T-cell (primary cell): Measurements from ENCODE around the gene IL1A. TPM values are rescaled to one million over a fixed set of nuclear protein-coding genes. Genes with fewer than 3 reads are reported as not detected.

Experiments
- ATAC-seq, 4 experiments: fragments of 200-7000 bp in 3 of 4; fragments of 150-1000 bp in 1 of 4; cut with Tn5 transposase; replicated peaks in 1 of 4; 1 replicate in 3 of 4; 2 replicates in 1 of 4; pipeline ENCODE4 v1.10.0; 2021; ENCODE audit warnings: moderate library complexity in 3 of 4, mild to moderate bottlenecking in 2 of 4, moderate number of reproducible peaks in 1 of 4
- CTCF ChIA-PET, 2 donors: fragments of 300-600 bp; sonication (Branson Sonifier 250); formaldehyde crosslinking; loops; one replicate each; lab custom pipeline; 2022; ENCODE audit warnings: antibody characterized with exemption in 2 of 2; lab: Charles Lee
- POLR2A ChIA-PET, 2 donors: fragments of 300-600 bp; sonication (Branson Sonifier 250); formaldehyde crosslinking; loops; one replicate each; lab custom pipeline; 2022; ENCODE audit warnings: antibody characterized with exemption in 2 of 2; lab: Charles Lee
- DNase-seq, 35 experiments: peaks; one replicate each; pipeline versions ENCODE4 v3.0.0 to v3.0.0-alpha.2; 2013 to 2023
- H3K27ac ChIP-seq: one replicate; pipeline ENCODE4 v1.5.1; 2013; ENCODE audit warnings: low read length
- H3K27me3 ChIP-seq, 2 experiments: replicated peaks in 1 of 2; 1 replicate in 1 of 2; 2 replicates in 1 of 2; pipeline versions ENCODE4 v1.6.1 to v1.7.0; 2013; ENCODE audit warnings: low read length in 1 of 2, mixed read lengths in 1 of 2; ENCODE audit not compliant: control insufficient read depth in 2 of 2, insufficient read depth in 2 of 2; ENCODE audit errors: extremely low read depth in 1 of 2
- H3K36me3 ChIP-seq, 2 donors: 1 replicate in 1 of 2; 2 replicates in 1 of 2; pipeline versions ENCODE4 v1.6.1 to v1.7.0; 2013; ENCODE audit warnings: low read length in 1 of 2; ENCODE audit not compliant: control insufficient read depth in 2 of 2, insufficient read depth in 1 of 2; ENCODE audit errors: extremely low read depth in 1 of 2
- H3K4me1 ChIP-seq, 2 experiments: 1 replicate in 1 of 2; 2 replicates in 1 of 2; pipeline versions ENCODE4 v1.6.1 to v1.7.0; 2013; ENCODE audit warnings: low read length in 2 of 2, mixed read lengths in 1 of 2; ENCODE audit not compliant: insufficient read depth in 2 of 2, control insufficient read depth in 1 of 2; ENCODE audit errors: extremely low read depth in 1 of 2
- H3K4me3 ChIP-seq, 2 donors: 1 replicate in 1 of 2; 2 replicates in 1 of 2; pipeline versions ENCODE4 v1.5.1 to v1.7.0; 2013; ENCODE audit warnings: mild to moderate bottlenecking in 2 of 2, low read length in 1 of 2, moderate library complexity in 1 of 2; ENCODE audit not compliant: control insufficient read depth in 1 of 2; ENCODE audit errors: extremely low read depth in 1 of 2
- H3K9me3 ChIP-seq: 2 replicates; pipeline ENCODE4 v1.7.0; 2013
- H3K27ac Mint-ChIP-seq, 2 donors: one replicate each; pipeline ENCODE4 v1.8.0; 2020 to 2021; ENCODE audit warnings: mild to moderate bottlenecking in 2 of 2, mixed read lengths in 2 of 2
- H3K27me3 Mint-ChIP-seq, 2 donors: one replicate each; pipeline ENCODE4 v1.8.0; 2021 to 2022; ENCODE audit warnings: mixed read lengths in 2 of 2
- H3K36me3 Mint-ChIP-seq: one replicate; pipeline ENCODE4 v1.8.0; 2021; ENCODE audit warnings: mixed read lengths
- H3K4me1 Mint-ChIP-seq, 3 donors: one replicate each; pipeline ENCODE4 v1.8.0; 2020 to 2022; ENCODE audit warnings: mixed read lengths in 3 of 3, mild to moderate bottlenecking in 1 of 3
- H3K4me3 Mint-ChIP-seq, 3 donors: one replicate each; pipeline ENCODE4 v1.8.0; 2020 to 2022; ENCODE audit warnings: mild to moderate bottlenecking in 3 of 3, mixed read lengths in 3 of 3, moderate library complexity in 3 of 3
- H3K9me3 Mint-ChIP-seq, 3 donors: one replicate each; pipeline ENCODE4 v1.8.0; 2020 to 2022; ENCODE audit warnings: mixed read lengths in 3 of 3
- WGBS: methylation state at CpG from one replicate; pipeline ENCODE4 v1.1.5; 2013; ENCODE audit warnings: missing lambda C conversion rate; ENCODE audit not compliant: insufficient coverage; 5-methylcytosine and 5-hydroxymethylcytosine counted together
- total RNA-seq, 35 experiments: library from RNA in 6 of 35; stranded (reverse) in 6 of 35; fragments of 120-200 nt in 1 of 35; gene quantifications; one replicate each; pipeline versions ENCODE4 v1.2.1 to v1.2.4 and lab custom pipeline; 2013 to 2026

IL1A gene
- total RNA-seq, 5 donors from 2014 or later (not counting 1 experiment from before 2014, with no cell fraction given), result 0.12 TPM; not detected in 4

- no peaks in the 10 kb centered on the region for H3K9me3 ChIP-seq
- no peak for DNase-seq
- ChIA-PET POLR2A (no interaction called here), CTCF (no interaction called here)
- ATAC-seq, result no peak
- H3K36me3 ChIP-seq, result no peaks in the 10 kb centered on the region
- H3K4me3 ChIP-seq, result no peak overlapping the region
- no peaks in the 10 kb centered on the region for H3K9me3 Mint-ChIP-seq
- H3K4me1 ChIP-seq, result peaks cover 0 to 4% of the 10 kb centered on the region in 2 experiments
- no peak overlapping the region for H3K27ac ChIP-seq
- H3K27me3 Mint-ChIP-seq, result no peaks in the 10 kb centered on the region
- no peak overlapping the region for H3K4me3 Mint-ChIP-seq
- H3K36me3 Mint-ChIP-seq, result no peaks in the 10 kb centered on the region
- H3K4me1 Mint-ChIP-seq, result peaks cover 11 to 15% (median 12%) of the 10 kb centered on the region in 3 donors
- no peaks in the 10 kb centered on the region for H3K27me3 ChIP-seq
- no peak overlapping the region for H3K27ac Mint-ChIP-seq
Measured at GRCh38 chr2:112820343-112820742, 36.0 kb upstream of the IL1A start.

- H3K4me1 Mint-ChIP-seq, result peaks cover 11 to 15% (median 12%) of the 10 kb centered on the region in 3 donors
- no peaks in the 10 kb centered on the region for H3K36me3 Mint-ChIP-seq
- CTCF ChIA-PET, result interaction anchor here in 1 of 2 donors (0.8 kb wide), 1 partner anchor 11 kb away, joined by 3 read pairs; no protein-coding TSS in a partner anchor
- no peaks in the 10 kb centered on the region for H3K27me3 ChIP-seq
- H3K9me3 ChIP-seq, result no peaks in the 10 kb centered on the region
- no peak overlapping the region for H3K4me3 Mint-ChIP-seq
- H3K27ac ChIP-seq, result no peak overlapping the region
- H3K27me3 Mint-ChIP-seq, result no peaks in the 10 kb centered on the region
- H3K36me3 ChIP-seq, result no peaks in the 10 kb centered on the region
- H3K4me1 ChIP-seq, result peaks cover 0 to 4% of the 10 kb centered on the region in 2 experiments
- H3K27ac Mint-ChIP-seq, result no peak overlapping the region
- WGBS, result 95% methylated on average over 3 of the region's 7 CpGs
- DNase-seq, result no peak
- POLR2A ChIA-PET, result no interaction called here
- no peak overlapping the region for H3K4me3 ChIP-seq
- no peak for ATAC-seq
- H3K9me3 Mint-ChIP-seq, result no peaks in the 10 kb centered on the region
Measured at GRCh38 chr2:112819081-112819480, 34.8 kb upstream of the IL1A start.

- DNase-seq (no peak), ATAC-seq (no peak)
- Histone ChIP-seq H3K4me3 (no peak overlapping the region), H3K27ac (no peak overlapping the region), H3K36me3 (no peaks in the 10 kb centered on the region), H3K9me3 (no peaks in the 10 kb centered on the region), H3K4me1 (peaks cover 0 to 4% of the 10 kb centered on the region in 2 experiments), H3K27me3 (no peaks in the 10 kb centered on the region)
- Mint-ChIP-seq H3K9me3 (no peaks in the 10 kb centered on the region), H3K36me3 (no peaks in the 10 kb centered on the region), H3K4me1 (peaks cover 11 to 16% (median 12%) of the 10 kb centered on the region in 3 donors), H3K27me3 (no peaks in the 10 kb centered on the region), H3K27ac (no peak overlapping the region), H3K4me3 (no peak overlapping the region)
- ChIA-PET POLR2A (no interaction called here), CTCF (no interaction called here)
- WGBS, result 100% methylated on average over 1 of the region's 3 CpGs
Measured at GRCh38 chr2:112818094-112818902, 34.0 kb upstream of the IL1A start.

GRCh38 chr2:112817082-112817689, 32.9 kb upstream of the IL1A start:
- Mint-ChIP-seq H3K4me1 (peaks cover 13 to 21% (median 14%) of the 10 kb centered on the region in 3 donors), H3K27me3 (no peaks in the 10 kb centered on the region), H3K27ac (no peak overlapping the region), H3K9me3 (no peaks in the 10 kb centered on the region), H3K36me3 (no peaks in the 10 kb centered on the region), H3K4me3 (no peak overlapping the region)
- no peaks in the 10 kb centered on the region for H3K36me3 ChIP-seq
- ChIA-PET CTCF (no interaction called here), POLR2A (no interaction called here)
- DNase-seq, result no peak
- H3K27me3 ChIP-seq, result no peaks in the 10 kb centered on the region
- no peaks in the 10 kb centered on the region for H3K9me3 ChIP-seq
- no CpG with 5 or more reads among the region's 4 CpGs for WGBS
- H3K27ac ChIP-seq, result no peak overlapping the region
- ATAC-seq, result no peak
- H3K4me3 ChIP-seq, result no peak overlapping the region
- H3K4me1 ChIP-seq, result peaks cover 2 to 9% of the 10 kb centered on the region in 2 experiments

GRCh38 chr2:112814278-112814677, 30.0 kb upstream of the IL1A start:
- H3K36me3 ChIP-seq, result no peaks in the 10 kb centered on the region
- CTCF ChIA-PET, result interaction anchor here in 1 of 2 donors (0.7 kb wide), 1 partner anchor 666 kb away, joined by 3 read pairs; no protein-coding TSS in a partner anchor
- Mint-ChIP-seq H3K36me3 (no peaks in the 10 kb centered on the region), H3K4me1 (peaks cover 17 to 20% (median 18%) of the 10 kb centered on the region in 3 donors), H3K4me3 (no peak overlapping the region), H3K27me3 (no peaks in the 10 kb centered on the region), H3K27ac (no peak overlapping the region), H3K9me3 (peaks cover 0 to 3% (median 3%) of the 10 kb centered on the region in 3 donors)
- 95% methylated on average over 2 of the region's 2 CpGs for WGBS
- POLR2A ChIA-PET, result no interaction called here
- H3K27me3 ChIP-seq, result no peaks in the 10 kb centered on the region
- ATAC-seq, result no peak
- no peak overlapping the region for H3K4me3 ChIP-seq
- H3K9me3 ChIP-seq, result no peaks in the 10 kb centered on the region
- H3K4me1 ChIP-seq, result peaks cover 2 to 16% of the 10 kb centered on the region in 2 experiments
- H3K27ac ChIP-seq, result no peak overlapping the region
- DNase-seq, result no peak

- no peak for ATAC-seq
- peaks cover 2 to 16% of the 10 kb centered on the region in 2 experiments for H3K4me1 ChIP-seq
- ChIA-PET POLR2A (no interaction called here), CTCF (no interaction called here)
- 92% methylated on average over 4 of the region's 10 CpGs for WGBS
- H3K27ac Mint-ChIP-seq, result no peak overlapping the region
- no peak for DNase-seq
- no peaks in the 10 kb centered on the region for H3K36me3 ChIP-seq
- H3K4me3 ChIP-seq, result no peak overlapping the region
- H3K27ac ChIP-seq, result no peak overlapping the region
- no peaks in the 10 kb centered on the region for H3K36me3 Mint-ChIP-seq
- no peaks in the 10 kb centered on the region for H3K9me3 ChIP-seq
- peaks cover 0 to 3% (median 3%) of the 10 kb centered on the region in 3 donors for H3K9me3 Mint-ChIP-seq
- H3K27me3 Mint-ChIP-seq, result no peaks in the 10 kb centered on the region
- H3K27me3 ChIP-seq, result no peaks in the 10 kb centered on the region
- H3K4me1 Mint-ChIP-seq, result peaks cover 17 to 20% (median 18%) of the 10 kb centered on the region in 3 donors
- no peak overlapping the region for H3K4me3 Mint-ChIP-seq
Measured at GRCh38 chr2:112813280-112813966, 29.1 kb upstream of the IL1A start.
